Suprapubic skin (tissue), 4 donors: ENCODE measurements around the gene PRDX5. TPM values are rescaled to one million over a fixed set of nuclear protein-coding genes. Genes with fewer than 3 reads are reported as not detected.
A peak's percentile ranks its signal among the peaks of the same experiment; 100 is the strongest.

Source experiments
- DNase-seq, 2 donors: peaks; one replicate each; pipeline ENCODE4 v3.0.0-alpha.2; 2019; ENCODE audit warnings: low spot score in 2 of 2
- H3K27ac ChIP-seq: fragments of 200-600 bp; sonication (generic); one replicate; pipeline ENCODE4 v1.5.1; 2019
- H3K27me3 ChIP-seq: fragments of 200-600 bp; sonication (generic); one replicate; pipeline ENCODE4 v1.5.1; 2019
- H3K36me3 ChIP-seq: fragments of 200-600 bp; sonication (generic); one replicate; pipeline ENCODE4 v1.5.1; 2019
- H3K4me1 ChIP-seq: fragments of 200-600 bp; sonication (generic); one replicate; pipeline ENCODE4 v1.5.1; 2019
- H3K4me3 ChIP-seq: fragments of 200-600 bp; sonication (generic); one replicate; pipeline ENCODE4 v1.5.1; 2019; ENCODE audit warnings: mild to moderate bottlenecking
- H3K9me3 ChIP-seq: fragments of 200-600 bp; sonication (generic); one replicate; pipeline ENCODE4 v1.5.1; 2019
- EP300 ChIP-seq: sonication (generic); formaldehyde crosslinking; IDR thresholded peaks from one replicate; pipeline ENCODE4 v1.6.1; 2017; ENCODE audit warnings: antibody characterized with exemption
- POLR2A ChIP-seq, 2 donors: fragments of 450-650 bp; IDR thresholded peaks; one replicate each; pipeline ENCODE4 v1.6.1; 2017; ENCODE audit warnings: antibody characterized with exemption in 2 of 2, mild to moderate bottlenecking in 2 of 2, moderate library complexity in 2 of 2
- POLR2AphosphoS5 ChIP-seq, 3 donors: sonication (generic); formaldehyde crosslinking; IDR thresholded peaks; one replicate each; pipeline ENCODE4 v1.6.1; 2017; ENCODE audit warnings: antibody characterized with exemption in 3 of 3
- WGBS: methylation state at CpG from one replicate; pipeline ENCODE4 v1.1.5; 2018; 5-methylcytosine and 5-hydroxymethylcytosine counted together
- total RNA-seq, 4 donors: library from RNA; depleted of rRNA; stranded (reverse); fragments of >200 nt; gene quantifications; one replicate each; pipeline ENCODE4 v1.1.0, GENCODE V29; 2016
- TF ChIP-seq, protein P1 (sequence below), 2 donors: fragments of 200-600 bp in 1 of 2; fragments of 450-650 bp in 1 of 2; sonication (generic) in 1 of 2; IDR thresholded peaks; one replicate each; pipeline ENCODE4 v1.5.1; 2016 to 2019; ENCODE audit warnings: antibody characterized with exemption in 2 of 2, mild to moderate bottlenecking in 1 of 2, moderate library complexity in 1 of 2

PRDX5 gene
- 100 to 1,000 TPM; 130 to 227 (median 187) TPM for total RNA-seq

DNA sequence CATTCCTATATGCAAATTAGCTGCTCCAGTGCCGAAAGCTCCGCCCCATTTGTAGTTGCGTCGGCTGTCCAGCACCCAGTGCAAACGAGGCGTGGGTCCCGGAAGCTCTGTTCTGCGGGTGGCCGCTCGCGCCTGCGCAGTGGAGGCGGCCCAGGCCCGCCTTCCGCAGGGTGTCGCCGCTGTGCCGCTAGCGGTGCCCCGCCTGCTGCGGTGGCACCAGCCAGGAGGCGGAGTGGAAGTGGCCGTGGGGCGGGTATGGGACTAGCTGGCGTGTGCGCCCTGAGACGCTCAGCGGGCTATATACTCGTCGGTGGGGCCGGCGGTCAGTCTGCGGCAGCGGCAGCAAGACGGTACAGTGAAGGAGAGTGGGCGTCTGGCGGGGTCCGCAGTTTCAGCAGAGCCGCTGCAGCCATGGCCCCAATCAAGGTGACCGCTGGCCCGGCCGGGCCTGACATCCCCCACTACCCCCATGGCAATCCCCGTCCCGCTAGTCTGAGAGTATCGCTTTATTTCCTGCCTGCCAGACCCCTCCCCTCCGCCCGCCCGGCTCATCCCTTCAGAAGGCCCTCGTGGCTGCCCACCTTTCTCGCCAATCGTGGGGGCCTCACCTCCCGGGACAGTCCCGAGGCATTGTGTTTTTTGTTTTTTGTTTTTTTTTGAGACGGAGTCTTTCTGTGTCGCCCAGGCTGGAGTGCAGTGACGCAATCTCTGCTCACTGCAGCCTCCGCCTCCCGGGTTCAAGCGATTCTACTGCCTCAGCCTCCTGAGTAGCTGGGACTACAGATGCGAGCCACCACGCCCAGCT lies at the start of gene PRDX5:
Gene PRDX5, plus strand, starts transcription at position 161 of the 805 bp plus-strand sequence. Its CDS starts 95 bp downstream, at position 256.
- Histone ChIP-seq H3K4me1 (peaks cover 69% of the 10 kb centered on the region), H3K36me3 (peaks cover 48% of the 10 kb centered on the region), H3K27me3 (no peaks in the 10 kb centered on the region), H3K9me3 (no peaks in the 10 kb centered on the region), H3K4me3 (peak within 1 kb of the TSS; percentile 88), H3K27ac (peak within 1 kb of the TSS; percentile 99)
- peak; percentile 98 to 99 for DNase-seq
- WGBS = 0% methylated on average over 24 of the region's 61 CpGs
- TF ChIP-seq, protein P1, sequence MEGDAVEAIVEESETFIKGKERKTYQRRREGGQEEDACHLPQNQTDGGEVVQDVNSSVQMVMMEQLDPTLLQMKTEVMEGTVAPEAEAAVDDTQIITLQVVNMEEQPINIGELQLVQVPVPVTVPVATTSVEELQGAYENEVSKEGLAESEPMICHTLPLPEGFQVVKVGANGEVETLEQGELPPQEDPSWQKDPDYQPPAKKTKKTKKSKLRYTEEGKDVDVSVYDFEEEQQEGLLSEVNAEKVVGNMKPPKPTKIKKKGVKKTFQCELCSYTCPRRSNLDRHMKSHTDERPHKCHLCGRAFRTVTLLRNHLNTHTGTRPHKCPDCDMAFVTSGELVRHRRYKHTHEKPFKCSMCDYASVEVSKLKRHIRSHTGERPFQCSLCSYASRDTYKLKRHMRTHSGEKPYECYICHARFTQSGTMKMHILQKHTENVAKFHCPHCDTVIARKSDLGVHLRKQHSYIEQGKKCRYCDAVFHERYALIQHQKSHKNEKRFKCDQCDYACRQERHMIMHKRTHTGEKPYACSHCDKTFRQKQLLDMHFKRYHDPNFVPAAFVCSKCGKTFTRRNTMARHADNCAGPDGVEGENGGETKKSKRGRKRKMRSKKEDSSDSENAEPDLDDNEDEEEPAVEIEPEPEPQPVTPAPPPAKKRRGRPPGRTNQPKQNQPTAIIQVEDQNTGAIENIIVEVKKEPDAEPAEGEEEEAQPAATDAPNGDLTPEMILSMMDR (IDR thresholded peaks at IDR 0.05) = peak in 1 of 2 donors; percentile 34
- TF ChIP-seq POLR2A (IDR thresholded peaks at IDR 0.05) (peak in 1 of 2 donors; percentile 51), POLR2AphosphoS5 (IDR thresholded peaks at IDR 0.05) (peak in 1 of 3 donors; percentile 57), EP300 (no peak)

DNA sequence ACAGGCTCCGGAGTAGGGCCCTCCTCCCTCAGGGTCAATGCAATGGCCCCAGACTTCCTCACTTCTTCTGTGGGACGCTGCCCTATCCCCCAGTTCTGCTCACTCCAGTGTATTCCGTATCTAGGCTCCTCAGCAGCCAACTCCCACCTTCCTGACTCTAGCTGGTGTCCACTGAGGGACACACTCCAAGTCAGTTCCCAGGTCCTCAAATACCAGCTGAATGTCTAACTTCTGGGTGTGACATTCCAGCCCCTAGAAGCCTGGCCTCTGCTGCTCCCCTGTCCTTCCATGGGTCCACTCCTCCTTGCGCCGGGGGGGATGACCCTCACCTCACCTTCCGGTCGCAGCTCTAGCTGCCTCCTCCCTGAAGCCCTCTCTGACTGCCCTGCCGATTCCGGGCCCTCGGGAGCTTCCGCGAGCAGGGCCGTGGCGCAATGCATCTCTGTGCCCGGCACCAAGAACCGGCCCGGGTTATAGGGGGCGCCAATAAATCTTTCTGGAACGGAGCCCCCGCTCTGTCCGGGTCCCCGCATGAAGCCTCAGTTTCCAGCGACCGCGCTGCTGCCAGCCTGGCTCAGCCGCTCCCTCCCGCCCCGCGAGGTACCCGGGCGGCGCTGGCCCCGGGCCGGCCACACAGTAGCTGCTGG lies 48.9 kb upstream of the PRDX5 start:
- peaks cover 37% of the 10 kb centered on the region for H3K4me1 ChIP-seq
- 3% methylated on average over 12 of the region's 34 CpGs for WGBS

DNA sequence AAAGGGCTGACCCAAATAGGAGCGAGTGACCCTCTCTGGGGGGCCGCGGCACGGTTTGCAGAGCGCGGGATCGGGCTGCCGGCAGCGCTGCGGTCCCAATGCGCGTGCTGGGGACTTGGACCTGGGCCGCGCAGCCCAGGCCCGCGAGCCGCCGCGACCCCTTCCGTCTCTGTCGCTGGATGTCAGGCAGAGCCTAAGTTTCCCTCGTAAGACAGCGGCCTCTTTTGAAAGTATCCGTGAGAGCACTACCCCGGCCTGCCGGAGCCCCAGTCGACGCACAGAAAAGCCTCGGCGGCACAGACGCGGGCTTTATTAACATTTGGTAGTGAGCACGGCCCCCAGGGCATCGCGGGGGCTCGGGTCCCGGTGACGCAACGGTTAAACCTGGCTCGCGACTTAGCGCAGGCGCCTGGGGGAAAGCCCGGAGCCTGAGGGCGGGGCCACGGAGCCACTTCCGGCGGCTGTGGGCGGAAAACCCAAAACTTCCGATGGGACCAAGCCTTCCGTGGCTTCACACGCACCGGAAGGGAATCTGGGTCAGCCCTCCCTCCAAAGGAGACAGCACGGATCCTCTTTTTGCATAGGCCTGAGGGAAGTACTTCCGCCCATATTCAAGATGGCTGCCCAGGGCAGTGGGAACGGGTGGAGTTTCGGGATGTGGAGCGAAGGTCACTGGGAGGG lies 48.2 kb upstream of the PRDX5 start:
- peak; percentile 99 for DNase-seq
- Histone ChIP-seq H3K36me3 (peaks cover 18% of the 10 kb centered on the region), H3K4me3 (peak overlapping the region; percentile 69), H3K27ac (peak overlapping the region; percentile 95), H3K4me1 (peaks cover 37% of the 10 kb centered on the region), H3K9me3 (no peaks in the 10 kb centered on the region), H3K27me3 (no peaks in the 10 kb centered on the region)
- peak in 1 of 2 donors; percentile 19 for TF ChIP-seq POLR2A (IDR thresholded peaks at IDR 0.05)
- TF ChIP-seq, protein P1 (IDR thresholded peaks at IDR 0.05) = peak in 1 of 2 donors; percentile 14
- no peak for TF ChIP-seq EP300
- peak; percentile 29 to 96 (median 95) for TF ChIP-seq POLR2AphosphoS5 (IDR thresholded peaks at IDR 0.05)
- WGBS = 0% methylated on average over 23 of the region's 58 CpGs

More for the DNA sequence above, 48.9 kb upstream of the PRDX5 start:
- Histone ChIP-seq H3K36me3 (peaks cover 25% of the 10 kb centered on the region), H3K9me3 (no peaks in the 10 kb centered on the region), H3K27me3 (no peaks in the 10 kb centered on the region), H3K4me3 (peak overlapping the region; percentile 69), H3K27ac (peak overlapping the region; percentile 95)
- TF ChIP-seq POLR2A (IDR thresholded peaks at IDR 0.05) = no peak
- no peak for TF ChIP-seq POLR2AphosphoS5 (IDR thresholded peaks at IDR 0.05)
- TF ChIP-seq, protein P1 (IDR thresholded peaks at IDR 0.05) = no peak
- no peak for TF ChIP-seq EP300
- no peak for DNase-seq

DNA sequence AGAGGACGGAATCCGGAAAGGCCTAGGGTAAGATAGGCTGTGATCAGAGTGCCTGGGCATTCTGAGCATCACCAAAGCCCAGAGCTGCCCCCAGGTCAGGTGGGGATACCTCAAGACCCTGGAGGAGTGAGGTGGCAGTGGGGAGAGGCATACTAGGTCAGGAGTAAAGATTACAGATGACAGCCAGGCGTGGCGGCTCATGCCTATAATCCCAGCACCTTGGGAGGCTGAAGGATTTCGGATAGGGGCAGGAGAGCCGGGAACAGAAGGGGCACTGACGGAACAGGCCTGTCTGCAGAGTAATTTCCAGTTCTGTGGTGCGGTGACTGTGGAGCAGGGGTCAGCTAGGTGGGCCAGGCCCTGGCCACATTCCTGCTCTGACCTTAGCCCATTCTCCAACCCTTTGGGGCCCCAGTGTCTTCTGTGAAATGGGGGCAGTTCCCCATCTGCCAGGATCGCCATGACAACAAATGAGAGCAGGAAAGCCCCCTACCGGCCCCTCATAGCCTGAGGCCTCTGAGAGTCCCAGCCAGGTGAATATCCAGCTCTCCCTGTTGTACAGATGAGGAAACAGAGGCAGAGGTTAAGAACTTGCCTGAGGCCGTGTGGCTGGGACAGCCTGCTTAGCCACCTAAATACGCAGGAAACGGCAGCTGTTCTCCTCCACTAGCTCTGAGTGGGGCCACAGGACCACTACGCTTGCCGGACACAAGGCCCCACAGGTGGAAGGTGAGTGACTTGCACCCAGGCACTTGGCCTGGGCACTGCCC lies 42.7 kb upstream of the PRDX5 start:
- peaks cover 24% of the 10 kb centered on the region for H3K4me1 ChIP-seq
- WGBS = 88% methylated on average over 14 of the region's 15 CpGs
- H3K27me3 ChIP-seq = no peaks in the 10 kb centered on the region
- DNase-seq = no peak
- no peak overlapping the region for H3K27ac ChIP-seq
- TF ChIP-seq POLR2A (IDR thresholded peaks at IDR 0.05) (no peak), POLR2AphosphoS5 (IDR thresholded peaks at IDR 0.05) (no peak), EP300 (no peak)
- TF ChIP-seq, protein P1 (IDR thresholded peaks at IDR 0.05) = no peak
- peaks cover 14% of the 10 kb centered on the region for H3K36me3 ChIP-seq
- no peaks in the 10 kb centered on the region for H3K9me3 ChIP-seq
- H3K4me3 ChIP-seq = no peak overlapping the region
